ENCODE results near the gene ABHD14A.
"Not testable (repeated sequence)": the region's sequence is repeated elsewhere in the genome, so short reads cannot be mapped to it uniquely, and the experiment has no call there.

Gene ABHD14A

GRCh38 chr3:51974963-51975851 is at the start of gene ABHD14A:
TSS of gene ABHD14A (plus strand) at chr3:51975064. CDS start at chr3:51975136, 72 bp downstream.
- in situ Hi-C loops (cut with MboI; ENCODE audit: low sequenced_read_pairs) = no loop called here

- in situ Hi-C loops (cut with MboI; ENCODE audit: low sequenced_read_pairs) = no loop called here
Measured at GRCh38 chr3:51927061-51927977, 47.5 kb upstream of the ABHD14A start.

DNA sequence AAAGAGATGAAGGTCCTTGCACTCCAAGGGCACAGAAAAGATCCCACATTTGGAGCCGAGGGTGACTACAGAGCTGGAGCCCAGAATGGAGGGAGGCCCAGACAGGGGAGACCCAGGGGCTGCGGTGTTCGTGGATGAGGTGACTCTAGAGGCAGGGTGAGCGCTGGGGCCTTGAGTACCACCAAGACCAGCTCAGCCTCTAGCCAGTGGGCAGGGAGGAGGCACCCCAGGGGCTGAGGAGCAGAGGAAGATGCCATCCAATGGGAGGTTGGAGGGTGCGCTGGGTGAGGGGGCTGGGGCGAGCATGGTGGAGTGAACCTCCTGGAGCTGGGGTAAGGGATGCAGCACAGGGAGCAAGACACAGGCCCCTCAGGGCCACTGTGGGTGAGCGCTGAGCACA is 46.4 kb upstream of the ABHD14A start:
- in situ Hi-C loops (cut with MboI; ENCODE audit: low sequenced_read_pairs) = no loop called here

DNA sequence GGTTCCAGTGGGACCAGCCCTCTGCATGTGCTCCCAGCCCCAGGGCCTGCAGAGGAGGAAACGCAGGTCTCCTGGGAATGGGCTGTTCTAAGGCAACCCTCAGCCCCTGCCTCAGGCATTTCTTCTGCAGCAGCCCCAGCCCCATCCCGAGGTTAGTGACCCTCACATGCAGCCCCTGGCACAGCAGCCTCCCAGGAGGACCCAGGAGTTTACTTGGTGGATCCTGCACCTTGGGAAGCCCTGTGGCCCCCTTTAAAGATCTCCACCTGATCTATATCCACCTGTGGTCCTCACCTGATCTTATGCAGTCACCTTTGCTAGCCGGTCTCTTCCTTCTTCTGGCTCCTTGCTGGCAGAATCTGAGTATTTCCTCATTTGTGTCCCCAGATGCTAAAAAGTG is 45.9 kb upstream of the ABHD14A start:
- in situ Hi-C loops (cut with MboI; ENCODE audit: low sequenced_read_pairs) = not testable (repeated sequence)

GRCh38 chr3:51929420-51930003 is 45.4 kb upstream of the ABHD14A start:
- in situ Hi-C loops (cut with MboI; ENCODE audit: low sequenced_read_pairs) = no loop called here

DNA sequence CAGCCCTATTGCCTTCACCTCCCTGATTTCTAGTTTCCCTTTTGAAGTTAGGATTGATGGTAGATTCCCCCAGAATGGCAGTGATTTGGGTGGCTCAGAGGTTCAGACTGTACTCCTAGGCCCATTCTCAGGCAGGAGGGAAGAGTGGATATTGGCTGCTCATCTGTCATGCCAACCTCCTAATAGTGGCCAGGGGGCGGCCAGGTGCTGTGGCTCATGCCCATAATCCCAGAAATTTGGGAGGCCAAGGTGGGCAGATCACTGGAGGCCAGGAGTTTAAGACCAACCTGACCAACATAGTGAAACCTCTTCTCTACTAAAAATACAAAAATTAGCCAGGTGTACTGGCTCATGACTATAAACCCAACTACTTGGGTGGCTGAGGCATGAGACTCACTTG is 44.4 kb upstream of the ABHD14A start:
- in situ Hi-C loops (cut with MboI; ENCODE audit: low sequenced_read_pairs) = no loop called here

DNA sequence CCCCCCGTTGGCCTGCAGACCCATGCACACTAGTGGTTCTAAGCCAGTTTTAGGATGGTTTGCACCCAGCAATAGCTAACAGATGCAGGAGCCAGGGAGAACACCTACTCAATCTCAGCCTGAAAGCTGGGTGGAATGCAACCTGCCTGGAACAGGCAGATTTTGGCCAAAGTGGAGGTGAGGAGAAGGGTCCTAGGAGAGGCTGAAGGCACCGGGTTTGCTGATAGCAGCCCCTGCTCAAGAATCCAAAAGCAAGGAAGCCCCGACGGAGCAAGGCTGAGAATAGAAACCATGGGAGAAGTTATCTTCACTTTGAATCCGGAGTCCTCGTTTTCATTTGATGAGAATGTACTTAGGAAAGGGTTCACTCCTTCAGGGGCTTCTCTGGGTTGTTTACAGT is 43.1 kb upstream of the ABHD14A start:
- in situ Hi-C loops (cut with MboI; ENCODE audit: low sequenced_read_pairs) = no loop called here

DNA sequence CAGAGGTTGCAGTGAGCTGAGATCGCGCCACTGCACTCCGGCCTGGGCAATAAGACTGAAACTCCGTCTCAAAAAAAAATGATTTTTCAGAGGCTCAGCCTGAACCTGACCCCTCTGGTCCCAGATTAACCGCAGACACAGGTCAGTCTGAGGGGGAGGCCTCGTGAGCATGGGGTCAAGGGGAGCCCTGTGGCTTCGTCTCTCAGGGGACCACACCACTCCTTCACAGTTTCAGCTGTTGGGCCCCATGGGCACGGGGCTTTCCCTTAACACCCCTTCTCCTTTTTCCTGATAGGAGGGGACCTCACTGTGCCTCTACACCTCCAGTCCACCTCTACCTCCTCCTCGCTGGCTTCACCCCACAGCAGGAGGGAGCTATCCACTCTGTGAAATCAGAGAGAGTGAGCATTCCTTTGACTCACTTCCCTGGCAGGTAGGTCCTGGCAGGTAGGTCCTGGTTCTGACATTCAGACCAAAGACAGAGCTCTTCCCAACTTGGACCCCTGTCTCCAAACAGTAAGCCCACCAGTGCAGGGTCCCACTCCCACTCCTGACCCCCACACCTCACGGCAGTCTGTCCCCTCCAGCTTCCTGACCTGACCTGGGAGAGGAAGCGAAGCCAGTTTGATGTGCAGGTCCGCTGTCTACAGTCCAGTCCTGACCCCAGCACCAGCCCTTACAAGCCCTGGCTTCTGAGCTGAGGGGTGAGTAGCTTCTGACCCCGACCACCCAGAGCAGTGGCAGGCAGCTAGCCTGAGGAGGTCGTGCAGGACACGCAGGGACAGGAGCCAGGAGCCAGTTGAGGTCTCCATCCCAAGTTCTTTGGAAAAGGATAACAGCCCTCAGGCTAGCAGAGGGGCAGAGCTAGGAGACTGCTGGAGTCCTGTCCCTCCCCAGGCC is 42.1 kb upstream of the ABHD14A start:
- in situ Hi-C loops (cut with MboI; ENCODE audit: low sequenced_read_pairs) = no loop called here

DNA sequence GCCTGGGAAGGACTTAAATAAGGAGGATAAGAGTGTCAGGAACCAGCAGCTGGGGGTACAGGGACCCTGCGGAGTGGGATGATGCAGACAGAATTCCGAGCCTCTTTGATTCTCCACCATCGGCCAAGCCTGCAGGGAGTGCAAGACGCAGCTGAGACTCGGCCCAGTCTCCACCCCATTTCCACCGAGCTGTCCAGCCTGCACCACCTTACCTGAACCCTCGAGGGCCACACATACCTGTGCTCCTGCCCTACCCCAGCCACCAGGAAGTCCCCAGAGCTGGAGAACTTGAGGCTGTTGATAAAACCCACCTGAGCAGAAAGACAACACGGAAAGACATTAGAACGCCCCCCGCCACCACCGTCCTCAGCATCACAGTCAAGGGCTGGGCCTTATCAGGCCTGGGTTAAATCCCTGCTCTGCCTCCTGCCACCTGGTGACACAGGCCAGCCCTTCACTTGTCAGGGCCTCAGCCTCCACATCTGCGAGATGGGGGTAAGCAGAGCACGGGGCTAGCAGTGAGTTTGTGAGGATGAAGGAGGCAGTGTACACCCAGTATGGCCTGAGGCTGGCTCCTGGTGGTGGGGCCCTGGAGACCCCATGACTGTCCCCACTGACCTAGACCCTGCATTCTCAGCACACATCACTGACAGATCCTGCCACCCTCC is 41.3 kb upstream of the ABHD14A start:
- in situ Hi-C loops (cut with MboI; ENCODE audit: low sequenced_read_pairs) = no loop called here

DNA sequence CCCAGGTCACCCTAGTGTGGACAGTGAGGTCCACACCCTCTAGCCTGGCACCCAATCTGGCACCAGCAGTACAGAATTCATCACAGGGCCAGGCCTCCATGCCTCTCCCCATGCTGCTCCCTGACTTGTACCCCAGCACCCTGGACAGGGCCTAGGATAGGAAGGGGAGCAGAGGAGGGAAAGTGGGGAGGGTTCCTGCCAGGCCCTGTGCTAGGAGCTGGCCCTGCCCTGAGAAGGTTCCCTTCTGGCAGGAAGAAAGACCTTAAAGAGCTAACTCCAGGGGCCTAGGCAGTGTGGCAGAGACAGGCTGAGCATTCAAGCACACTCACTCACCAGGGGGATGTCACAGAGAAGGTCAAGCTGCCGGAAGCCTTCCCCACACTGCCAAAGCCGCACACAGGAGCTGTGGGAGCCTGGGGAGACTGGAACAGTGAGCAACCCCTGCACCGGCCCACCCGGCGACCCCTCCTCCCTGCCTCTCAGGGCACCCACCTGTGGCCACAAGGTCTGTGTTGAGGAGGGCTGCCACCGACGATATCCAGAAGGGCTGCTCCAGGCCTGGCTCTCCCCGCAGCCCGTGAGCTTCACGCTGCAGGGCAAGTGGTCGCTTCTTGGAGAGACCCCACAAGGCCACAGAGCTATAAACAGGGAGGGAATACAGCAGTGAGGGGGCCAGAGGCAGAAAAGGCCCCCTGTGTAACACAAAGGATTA is 40.6 kb upstream of the ABHD14A start:
- in situ Hi-C loops (cut with MboI; ENCODE audit: low sequenced_read_pairs) = no loop called here

DNA sequence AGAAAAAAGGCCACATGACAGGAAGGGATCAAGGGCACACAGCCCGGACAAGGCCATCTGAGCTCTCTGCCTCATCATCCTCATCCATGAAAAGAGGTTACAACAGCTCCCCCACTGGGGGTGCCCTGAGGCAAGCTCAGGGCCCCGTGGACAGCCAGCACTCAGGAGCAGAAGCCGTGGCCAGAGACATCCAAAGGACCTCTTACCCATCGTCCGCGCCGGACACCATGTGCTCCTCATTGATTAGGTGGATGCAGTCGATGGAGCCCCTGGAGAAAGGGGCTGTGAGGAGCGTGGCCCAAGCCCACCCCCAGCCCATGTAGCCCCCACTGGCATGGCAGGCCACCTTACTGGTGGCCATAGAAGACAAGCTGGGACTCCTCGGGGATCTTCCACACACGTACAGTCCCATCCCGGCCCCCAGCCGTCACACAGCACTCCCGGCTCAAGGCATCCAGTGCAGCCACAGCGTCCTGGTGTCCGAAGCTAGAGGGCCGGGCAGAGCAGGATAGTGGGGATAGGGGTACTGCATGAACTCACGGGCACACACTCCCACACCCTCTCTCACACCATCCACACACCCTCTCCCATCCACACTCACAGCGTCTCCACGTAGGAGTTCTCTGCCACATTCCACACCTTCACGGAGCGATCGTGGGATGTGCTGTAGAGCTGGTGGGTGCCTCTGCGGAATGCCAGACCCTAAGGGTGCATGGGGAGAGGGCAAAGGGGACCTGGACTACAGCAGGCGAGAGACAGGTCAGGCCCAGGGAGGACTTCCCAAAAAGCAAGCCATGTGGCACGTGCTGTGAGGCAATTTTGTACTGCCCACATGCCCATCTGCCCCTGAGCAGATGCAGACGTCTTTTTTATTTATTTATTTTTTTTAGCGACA is 39.6 kb upstream of the ABHD14A start:
- in situ Hi-C loops (cut with MboI; ENCODE audit: low sequenced_read_pairs) = no loop called here

DNA sequence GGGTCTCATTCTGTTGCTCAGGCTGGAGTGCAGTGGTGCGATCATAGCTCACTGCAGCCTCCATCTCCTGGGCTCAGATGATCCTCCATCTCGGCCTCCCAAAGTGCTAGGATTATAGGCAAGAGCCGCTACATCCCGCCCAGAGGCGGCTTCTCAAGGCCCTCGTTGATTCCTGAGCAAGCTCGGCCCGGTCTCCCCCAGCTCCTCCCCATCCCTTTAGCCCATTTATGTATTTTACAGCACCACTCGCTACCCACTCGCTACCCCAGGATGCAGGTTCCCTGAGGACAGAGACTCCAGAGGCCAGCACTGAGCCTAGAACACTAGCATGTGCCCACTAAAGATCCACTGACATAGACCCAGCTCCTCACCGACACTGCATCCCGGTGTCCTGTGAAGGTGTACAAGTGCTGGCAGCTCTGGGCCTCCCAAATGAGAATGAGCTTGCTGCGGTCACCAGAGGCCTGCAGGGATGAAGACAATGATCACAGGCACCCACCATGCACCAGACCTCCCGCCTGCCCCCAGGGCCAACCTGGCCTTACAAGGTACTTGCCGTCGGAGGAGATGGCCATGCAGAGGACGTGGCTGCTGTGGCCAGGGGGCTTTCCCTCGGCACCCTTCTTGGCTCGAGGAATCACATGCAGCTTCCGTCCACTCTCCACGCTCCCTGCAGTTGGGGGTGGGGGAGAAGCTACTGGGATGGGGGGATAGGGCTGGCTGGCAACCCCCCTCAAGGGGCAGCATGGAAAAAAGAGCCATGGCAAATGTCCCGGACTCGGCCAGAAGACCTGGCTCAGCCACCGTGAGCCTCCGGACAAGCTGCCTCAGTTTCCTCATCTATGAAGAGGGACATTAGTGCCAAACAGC is 38.7 kb upstream of the ABHD14A start:
- in situ Hi-C loops (cut with MboI; ENCODE audit: low sequenced_read_pairs) = no loop called here

DNA sequence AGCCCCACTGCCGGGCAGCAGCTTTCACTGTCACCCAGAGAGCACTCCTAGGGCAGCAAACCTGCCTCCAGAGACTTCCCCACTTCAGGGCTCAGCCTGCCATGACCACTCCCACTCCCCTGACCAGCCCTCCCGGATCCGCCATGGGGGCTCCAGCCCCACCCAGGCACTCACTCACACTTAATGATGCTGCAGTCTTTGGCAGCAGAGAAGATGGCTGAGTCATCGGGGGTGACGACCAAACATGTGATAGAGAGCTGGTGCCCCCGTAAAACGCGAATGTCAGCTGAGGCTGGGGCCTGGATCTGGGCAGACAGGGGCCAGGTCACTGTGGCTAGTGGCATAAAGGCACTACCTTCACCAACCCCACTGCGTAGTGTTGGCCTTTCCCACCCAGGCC is 37.9 kb upstream of the ABHD14A start:
- in situ Hi-C loops (cut with MboI; ENCODE audit: low sequenced_read_pairs) = no loop called here

DNA sequence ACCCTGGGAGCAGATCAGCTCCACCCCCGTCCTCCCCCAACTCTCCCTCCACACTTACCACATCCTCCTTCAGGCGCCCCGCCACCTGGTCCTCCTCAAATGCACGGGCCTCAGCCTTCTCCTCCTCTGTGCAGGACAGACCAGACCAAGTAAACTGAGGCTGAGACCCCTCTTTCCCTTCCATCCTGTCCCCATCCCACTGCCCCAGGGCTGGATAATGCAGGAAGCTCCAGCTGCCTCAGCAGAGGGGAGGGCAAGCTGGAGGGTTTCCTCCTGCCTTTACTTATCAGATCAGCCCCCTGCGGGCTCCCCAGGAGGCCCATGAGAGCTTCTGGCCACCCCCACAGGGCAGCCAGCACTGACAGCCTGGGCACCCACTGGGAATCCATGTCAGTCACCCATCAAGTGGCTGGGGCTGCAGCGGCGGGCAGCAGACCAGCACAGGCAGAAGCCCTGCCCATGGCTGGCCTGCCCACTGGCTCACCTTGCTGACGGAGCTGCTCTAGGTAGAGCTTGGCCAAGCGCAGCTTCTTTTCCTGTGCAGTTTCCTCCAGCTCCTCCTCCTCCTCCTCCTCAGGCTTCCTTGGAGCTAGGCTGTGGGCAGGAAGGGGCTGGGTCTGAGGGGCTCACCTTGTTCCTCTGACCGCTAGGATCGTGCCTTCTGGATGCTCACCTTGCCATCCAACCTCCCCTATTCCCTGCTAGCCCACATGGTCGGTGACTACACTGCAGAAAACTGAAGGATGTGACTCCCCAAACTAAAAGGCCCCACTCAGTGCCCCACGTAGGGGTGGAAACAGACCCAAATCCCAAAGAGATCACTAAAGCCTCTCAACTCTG is 37.0 kb upstream of the ABHD14A start:
- in situ Hi-C loops (cut with MboI; ENCODE audit: low sequenced_read_pairs) = no loop called here

GRCh38 chr3:51938780-51939425 is 36.0 kb upstream of the ABHD14A start:
- in situ Hi-C loops (cut with MboI; ENCODE audit: low sequenced_read_pairs) = no loop called here

All from hTERT RPE-1 (cell line).